ENCODE measurements around the gene RELL2.

DNA sequence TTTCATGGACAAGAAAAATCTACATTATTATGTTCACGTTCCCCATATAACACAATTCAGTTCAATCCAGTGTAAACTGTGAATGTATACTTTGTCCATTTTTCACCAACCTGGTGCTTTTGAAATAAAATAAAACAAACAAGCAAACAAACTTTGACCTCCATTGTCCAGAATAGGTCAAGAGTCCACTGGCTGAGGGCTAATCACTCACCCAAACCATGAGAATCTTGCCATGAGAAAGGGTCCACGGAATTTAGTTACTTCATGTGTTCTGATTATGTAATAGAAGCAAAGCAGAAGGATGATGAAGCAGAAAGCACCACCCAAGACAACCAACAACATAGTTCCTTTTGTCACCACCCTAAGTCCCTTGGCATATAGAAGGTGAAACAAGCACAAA is 46.7 kb upstream of the RELL2 start:
- TF ChIP-seq, protein P1, sequence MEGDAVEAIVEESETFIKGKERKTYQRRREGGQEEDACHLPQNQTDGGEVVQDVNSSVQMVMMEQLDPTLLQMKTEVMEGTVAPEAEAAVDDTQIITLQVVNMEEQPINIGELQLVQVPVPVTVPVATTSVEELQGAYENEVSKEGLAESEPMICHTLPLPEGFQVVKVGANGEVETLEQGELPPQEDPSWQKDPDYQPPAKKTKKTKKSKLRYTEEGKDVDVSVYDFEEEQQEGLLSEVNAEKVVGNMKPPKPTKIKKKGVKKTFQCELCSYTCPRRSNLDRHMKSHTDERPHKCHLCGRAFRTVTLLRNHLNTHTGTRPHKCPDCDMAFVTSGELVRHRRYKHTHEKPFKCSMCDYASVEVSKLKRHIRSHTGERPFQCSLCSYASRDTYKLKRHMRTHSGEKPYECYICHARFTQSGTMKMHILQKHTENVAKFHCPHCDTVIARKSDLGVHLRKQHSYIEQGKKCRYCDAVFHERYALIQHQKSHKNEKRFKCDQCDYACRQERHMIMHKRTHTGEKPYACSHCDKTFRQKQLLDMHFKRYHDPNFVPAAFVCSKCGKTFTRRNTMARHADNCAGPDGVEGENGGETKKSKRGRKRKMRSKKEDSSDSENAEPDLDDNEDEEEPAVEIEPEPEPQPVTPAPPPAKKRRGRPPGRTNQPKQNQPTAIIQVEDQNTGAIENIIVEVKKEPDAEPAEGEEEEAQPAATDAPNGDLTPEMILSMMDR (IDR thresholded peaks at IDR 0.05): no peak
- TF ChIP-seq POLR2A (IDR thresholded peaks at IDR 0.05): no peak
